ENCODE data around the gene CEP350. TPM values are rescaled to one million over a fixed set of nuclear protein-coding genes. Genes with fewer than 3 reads are reported as not detected.

Gene CEP350
- total RNA-seq, 2 donors from 2014 or later = 43.3 to 67.4 TPM

GRCh38 chr1:180081474-180081873 lies 126.9 kb downstream of the CEP350 start:
- H3K27me3 ChIP-seq (replicated peaks; ENCODE audit: insufficient read depth) = no peaks in the 10 kb centered on the region
- WGBS = 85% methylated on average over 2 of the region's 2 CpGs
- no peak overlapping the region for H3K4me3 ChIP-seq
- no peak overlapping the region for H3K27ac ChIP-seq
- H3K36me3 ChIP-seq = peaks cover 0 to 3% of the 10 kb centered on the region in 2 donors
- DNase-seq (ENCODE audit: low spot score) = no peak
- intact Hi-C loops (cut with DNase I) = no loop called here
- H3K9me3 ChIP-seq = no peaks in the 10 kb centered on the region
- no peaks in the 10 kb centered on the region for H3K4me1 ChIP-seq (replicated peaks)
- TF ChIP-seq POLR2A (IDR thresholded peaks at IDR 0.05) (no peak), CTCF (IDR thresholded peaks at IDR 0.05) (no peak), POLR2AphosphoS5 (IDR thresholded peaks at IDR 0.05) (no peak)

GRCh38 chr1:180083164-180083563 lies 128.6 kb downstream of the CEP350 start:
- intact Hi-C loops (cut with DNase I) = no loop called here
- Histone ChIP-seq H3K36me3 (no peaks in the 10 kb centered on the region), H3K27me3 (replicated peaks; ENCODE audit: insufficient read depth) (no peaks in the 10 kb centered on the region), H3K4me1 (replicated peaks) (no peaks in the 10 kb centered on the region), H3K27ac (no peak overlapping the region), H3K4me3 (no peak overlapping the region), H3K9me3 (no peaks in the 10 kb centered on the region)
- no peak for DNase-seq (ENCODE audit: low spot score)
- TF ChIP-seq POLR2A (IDR thresholded peaks at IDR 0.05) (no peak), POLR2AphosphoS5 (IDR thresholded peaks at IDR 0.05) (no peak)
- WGBS = 60% methylated on average over 1 of the region's 1 CpG

- intact Hi-C loops (cut with DNase I) = no loop called here
- 88% methylated on average over 1 of the region's 1 CpG for WGBS
Observed at GRCh38 chr1:180084867-180085266, 130.3 kb downstream of the CEP350 start.

GRCh38 chr1:180085331-180085730 lies 130.7 kb downstream of the CEP350 start:
- Histone ChIP-seq H3K27me3 (replicated peaks; ENCODE audit: insufficient read depth) (no peaks in the 10 kb centered on the region), H3K27ac (no peak overlapping the region), H3K4me3 (no peak overlapping the region), H3K9me3 (no peaks in the 10 kb centered on the region), H3K36me3 (no peaks in the 10 kb centered on the region), H3K4me1 (replicated peaks) (no peaks in the 10 kb centered on the region)
- WGBS = 98% methylated on average over 2 of the region's 2 CpGs
- TF ChIP-seq POLR2A (IDR thresholded peaks at IDR 0.05) (no peak), POLR2AphosphoS5 (IDR thresholded peaks at IDR 0.05) (no peak), CTCF (IDR thresholded peaks at IDR 0.05) (no peak)
- DNase-seq (ENCODE audit: low spot score) = no peak
- intact Hi-C loops (cut with DNase I) = no loop called here

More at GRCh38 chr1:180084867-180085266, 130.3 kb downstream of the CEP350 start:
- Histone ChIP-seq H3K4me1 (replicated peaks) (no peaks in the 10 kb centered on the region), H3K9me3 (no peaks in the 10 kb centered on the region), H3K36me3 (no peaks in the 10 kb centered on the region), H3K27ac (no peak overlapping the region), H3K4me3 (no peak overlapping the region), H3K27me3 (replicated peaks; ENCODE audit: insufficient read depth) (no peaks in the 10 kb centered on the region)
- no peak for DNase-seq (ENCODE audit: low spot score)
- TF ChIP-seq CTCF (IDR thresholded peaks at IDR 0.05) = no peak
- TF ChIP-seq POLR2A (IDR thresholded peaks at IDR 0.05) = no peak
- TF ChIP-seq POLR2AphosphoS5 (IDR thresholded peaks at IDR 0.05) = no peak

- intact Hi-C loops (cut with DNase I) = no loop called here
- Histone ChIP-seq H3K4me1 (replicated peaks) (no peaks in the 10 kb centered on the region), H3K36me3 (peaks cover 0 to 2% of the 10 kb centered on the region in 2 donors), H3K27ac (no peak overlapping the region), H3K27me3 (replicated peaks; ENCODE audit: insufficient read depth) (no peaks in the 10 kb centered on the region), H3K4me3 (no peak overlapping the region), H3K9me3 (no peaks in the 10 kb centered on the region)
- whole genome bisulfite sequencing = 87% methylated on average over 4 of the region's 4 CpGs
- TF ChIP-seq POLR2A (IDR thresholded peaks at IDR 0.05) (no peak), POLR2AphosphoS5 (IDR thresholded peaks at IDR 0.05) (no peak), CTCF (IDR thresholded peaks at IDR 0.05) (no peak)
- DNase-seq (ENCODE audit: low spot score) = no peak
Observed at GRCh38 chr1:180092931-180093650, 138.5 kb downstream of the CEP350 start.
